HG03159 (cell line): ENCODE measurements around the gene RNF227.
"Not testable (repeated sequence)": the region's sequence is repeated elsewhere in the genome, so short reads cannot be mapped to it uniquely, and the experiment has no call there.

Experiments
- ATAC-seq: cut with Tn5 transposase; IDR thresholded peaks from one replicate; pipeline ENCODE4 v1.9.1; 2021; ENCODE audit warnings: mild to moderate bottlenecking, moderate library complexity; ENCODE audit not compliant: unreplicated experiment

RNF227 gene

GRCh38 chr17:7864995-7865650, 51.0 kb downstream of the RNF227 start:
- ATAC-seq, result no peak

GRCh38 chr17:7864384-7864783, 51.7 kb downstream of the RNF227 start:
- ATAC-seq, result not testable (repeated sequence)
